Osteoblast (primary cell): ENCODE measurements around the gene UPK3BL1. TPM values are rescaled to one million over a fixed set of nuclear protein-coding genes. Genes with fewer than 3 reads are reported as not detected.
"Not testable (repeated sequence)": the region's sequence is repeated elsewhere in the genome, so short reads cannot be mapped to it uniquely, and the experiment has no call there.

Source experiments
- DNase-seq: peaks from one replicate; pipeline ENCODE4 v3.0.0; 2011; ENCODE audit warnings: low spot score, mixed read lengths; ENCODE audit not compliant: insufficient read length; ENCODE audit errors: missing footprints
- H2AFZ ChIP-seq: 2 replicates; pipeline ENCODE4 v1.6.0; 2011; ENCODE audit warnings: mild to moderate bottlenecking, low read length
- H3K27ac ChIP-seq: 2 replicates; pipeline ENCODE4 v1.5.1; 2011; ENCODE audit warnings: mild to moderate bottlenecking, low read depth, low read length, moderate library complexity
- H3K27me3 ChIP-seq: 2 replicates; pipeline ENCODE4 v1.6.0; 2012; ENCODE audit warnings: mild to moderate bottlenecking, control low read depth, inconsistent platforms, low read length, moderate library complexity; ENCODE audit not compliant: insufficient read depth
- H3K36me3 ChIP-seq: 2 replicates; pipeline ENCODE4 v1.5.1; 2011; ENCODE audit warnings: mild to moderate bottlenecking, low read length, control low read depth, moderate library complexity; ENCODE audit not compliant: insufficient read depth
- H3K4me1 ChIP-seq: 2 replicates; pipeline ENCODE4 v1.5.1; 2011; ENCODE audit warnings: mild to moderate bottlenecking, low read length, control low read depth, moderate library complexity; ENCODE audit not compliant: insufficient read depth
- H3K4me2 ChIP-seq: 2 replicates; pipeline ENCODE4 v1.6.0; 2011; ENCODE audit warnings: mild to moderate bottlenecking, low read length; ENCODE audit not compliant: insufficient read depth
- H3K4me3 ChIP-seq: fragments of 200-600 bp; sonication (generic); 3 replicates; pipeline ENCODE4 v1.5.1; 2012; ENCODE audit warnings: mild to moderate bottlenecking, low read length, inconsistent platforms; ENCODE audit not compliant: insufficient read depth
- H3K79me2 ChIP-seq: 2 replicates; pipeline ENCODE4 v1.6.0; 2012; ENCODE audit warnings: mild to moderate bottlenecking, low read length, control low read depth, inconsistent platforms; ENCODE audit not compliant: insufficient read depth
- H3K9me3 ChIP-seq: 2 replicates; pipeline ENCODE4 v1.5.1; 2011; ENCODE audit warnings: low read depth, low read length, control low read depth
- H4K20me1 ChIP-seq: 2 replicates; pipeline ENCODE4 v1.6.0; 2012; ENCODE audit warnings: mild to moderate bottlenecking, low read length, control low read depth; ENCODE audit not compliant: insufficient read depth
- total RNA-seq: library from RNA; depleted of rRNA; stranded (reverse); fragments of >200 nt; gene quantifications from 2 replicates; pipeline ENCODE4 v1.2.3, GENCODE V29; 2012

The UPK3BL1 gene
- 4.7 and 13.8 TPM in 2 replicates for total RNA-seq

- H4K20me1 ChIP-seq, H3K4me1 ChIP-seq, H2AFZ ChIP-seq, H3K27me3 ChIP-seq, H3K36me3 ChIP-seq, H3K9me3 ChIP-seq, H3K4me2 ChIP-seq, H3K4me3 ChIP-seq, H3K79me2 ChIP-seq, DNase-seq, H3K27ac ChIP-seq: not testable (repeated sequence)
Observed at GRCh38 chr7:102642691-102643090, at the start of gene UPK3BL1. Gene UPK3BL1, minus strand, starts transcription at chr7:102642791. Its CDS starts 50 bp downstream, at chr7:102642741.

GRCh38 chr7:102690602-102691001 lies 48.0 kb upstream of the UPK3BL1 start:
- not testable (repeated sequence) for H3K27me3 ChIP-seq, H3K27ac ChIP-seq, H4K20me1 ChIP-seq, H2AFZ ChIP-seq, DNase-seq, H3K4me2 ChIP-seq, H3K36me3 ChIP-seq, H3K79me2 ChIP-seq, H3K4me1 ChIP-seq, H3K9me3 ChIP-seq, H3K4me3 ChIP-seq

GRCh38 chr7:102689436-102690282 lies 47.1 kb upstream of the UPK3BL1 start:
- H4K20me1 ChIP-seq, H3K79me2 ChIP-seq, H3K9me3 ChIP-seq, H3K36me3 ChIP-seq, H3K4me1 ChIP-seq, H3K4me2 ChIP-seq, H3K27ac ChIP-seq, H3K27me3 ChIP-seq, H3K4me3 ChIP-seq, H2AFZ ChIP-seq, DNase-seq: not testable (repeated sequence)

GRCh38 chr7:102688299-102689036 lies 45.9 kb upstream of the UPK3BL1 start:
- not testable (repeated sequence) for H2AFZ ChIP-seq, H3K27ac ChIP-seq, H3K79me2 ChIP-seq, H3K27me3 ChIP-seq, H3K4me1 ChIP-seq, DNase-seq, H3K9me3 ChIP-seq, H3K36me3 ChIP-seq, H4K20me1 ChIP-seq, H3K4me3 ChIP-seq, H3K4me2 ChIP-seq

- H2AFZ ChIP-seq, H3K27me3 ChIP-seq, H4K20me1 ChIP-seq, H3K36me3 ChIP-seq, H3K9me3 ChIP-seq, H3K4me1 ChIP-seq, DNase-seq, H3K27ac ChIP-seq, H3K4me3 ChIP-seq, H3K4me2 ChIP-seq, H3K79me2 ChIP-seq: not testable (repeated sequence)
Observed at GRCh38 chr7:102682560-102682959, 40.0 kb upstream of the UPK3BL1 start.

GRCh38 chr7:102680780-102681179 lies 38.2 kb upstream of the UPK3BL1 start:
- not testable (repeated sequence) for H3K4me2 ChIP-seq, H3K4me1 ChIP-seq, H3K36me3 ChIP-seq, H3K9me3 ChIP-seq, H3K4me3 ChIP-seq, H2AFZ ChIP-seq, H4K20me1 ChIP-seq, H3K27ac ChIP-seq, H3K79me2 ChIP-seq, DNase-seq, H3K27me3 ChIP-seq

- not testable (repeated sequence) for H3K79me2 ChIP-seq, DNase-seq, H3K27ac ChIP-seq, H3K4me2 ChIP-seq, H2AFZ ChIP-seq, H3K4me1 ChIP-seq, H4K20me1 ChIP-seq, H3K27me3 ChIP-seq, H3K4me3 ChIP-seq, H3K9me3 ChIP-seq, H3K36me3 ChIP-seq
Observed at GRCh38 chr7:102675545-102675944, 33.0 kb upstream of the UPK3BL1 start.

- H2AFZ ChIP-seq, H4K20me1 ChIP-seq, H3K27ac ChIP-seq, DNase-seq, H3K4me2 ChIP-seq, H3K36me3 ChIP-seq, H3K9me3 ChIP-seq, H3K27me3 ChIP-seq, H3K4me3 ChIP-seq, H3K79me2 ChIP-seq, H3K4me1 ChIP-seq: not testable (repeated sequence)
Observed at GRCh38 chr7:102673447-102674067, 31.0 kb upstream of the UPK3BL1 start.
